ENCODE measurements around the gene SPDYA. TPM values are rescaled to one million over a fixed set of nuclear protein-coding genes. Genes with fewer than 3 reads are reported as not detected.

Gene SPDYA
- 3.7 TPM for total RNA-seq

DNA sequence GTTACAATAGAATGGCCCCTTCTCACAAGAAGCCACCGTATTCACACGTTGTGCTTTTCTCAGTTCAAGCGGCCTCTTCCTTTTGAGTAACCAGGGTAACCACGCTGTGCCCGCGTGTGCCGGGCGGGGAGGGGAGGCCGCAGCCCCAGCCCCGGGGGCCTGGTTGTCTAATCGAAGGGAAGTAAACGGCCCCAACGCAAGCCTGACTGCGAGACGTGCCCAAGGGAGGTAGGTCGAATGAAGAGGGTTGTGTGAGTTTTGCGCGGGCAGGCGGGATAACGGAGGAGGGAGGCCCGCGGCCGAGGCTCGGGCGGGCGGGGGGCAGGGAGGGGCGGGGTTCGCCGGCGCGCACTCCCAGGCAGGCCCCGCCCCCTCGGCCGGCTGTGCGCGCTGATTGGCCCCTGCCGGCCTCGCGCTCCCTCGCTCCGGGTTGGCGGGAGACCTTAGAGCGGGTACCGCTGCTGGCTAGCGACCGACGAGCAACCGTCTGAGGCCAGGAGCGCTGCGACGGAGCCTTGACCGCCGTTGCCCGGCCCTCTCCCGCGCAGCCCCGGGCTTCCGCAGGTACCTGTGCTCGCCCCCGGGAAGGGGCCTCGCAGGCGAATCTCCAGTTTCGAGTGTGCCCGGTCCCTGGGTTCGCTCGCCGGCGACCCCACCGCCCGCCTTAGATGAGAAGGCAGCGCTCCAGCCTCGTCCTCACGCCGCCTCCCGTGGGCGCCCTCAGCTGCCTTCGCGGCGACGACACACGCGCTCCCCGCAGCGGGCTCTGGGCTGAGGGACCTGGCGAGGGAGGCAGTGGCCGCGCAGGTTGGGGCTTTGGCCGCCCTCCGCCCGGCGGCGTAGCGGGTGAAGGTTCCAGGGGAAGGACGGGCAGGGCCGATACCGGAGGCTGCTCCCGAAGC lies at the start of gene SPDYA:
Gene SPDYA, plus strand, starts transcription at position 451 of the 902 bp plus-strand sequence. CDS start 5,181 bp downstream, outside the sequence.

GRCh38 chr2:28870146-28870891 lies 59.7 kb downstream of the SPDYA start, which contains the start of gene TRMT61B:
TSS of gene TRMT61B (minus strand) at chr2:28870309. CDS start at chr2:28870277, 32 bp downstream.

DNA sequence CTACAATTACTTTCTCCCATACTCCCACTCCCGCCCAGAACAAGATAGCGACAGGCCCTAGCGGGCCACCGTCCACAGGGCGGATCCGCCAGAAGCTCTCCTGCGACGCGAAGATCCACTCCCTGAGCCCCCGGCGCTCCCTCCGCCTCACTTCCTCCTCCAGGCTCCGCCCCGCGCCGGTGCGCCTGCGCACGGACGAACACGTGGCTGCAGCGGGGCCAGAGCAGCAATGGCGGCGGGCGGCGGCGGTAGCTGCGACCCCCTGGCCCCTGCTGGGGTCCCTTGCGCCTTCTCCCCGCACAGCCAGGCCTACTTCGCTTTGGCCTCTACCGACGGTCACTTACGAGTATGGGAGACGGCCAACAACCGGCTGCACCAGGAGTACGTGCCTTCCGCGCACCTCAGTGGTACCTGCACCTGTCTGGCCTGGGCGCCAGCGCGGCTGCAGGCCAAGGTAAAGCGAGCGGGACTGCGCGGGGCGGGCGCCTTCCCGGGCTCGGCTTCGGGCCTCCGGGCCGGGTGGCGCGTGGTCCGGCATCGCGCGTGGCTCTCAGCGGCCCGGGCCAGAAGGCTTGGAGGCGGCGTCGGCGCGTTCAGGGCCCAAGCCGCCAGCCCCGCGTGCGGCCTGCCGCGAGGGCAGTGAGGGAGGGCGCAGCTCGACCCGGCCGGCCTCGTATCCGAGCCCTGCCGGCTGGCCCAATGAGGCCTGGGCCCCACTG lies 84.0 kb downstream of the SPDYA start, which contains the start of gene WDR43:
Gene WDR43, plus strand, starts transcription at position 198 of the 719 bp plus-strand sequence. Its CDS starts 32 bp downstream, at position 230.

Other genes starting within 250 kb of the SPDYA start
- gene PPP1CB, start 59.0 kb upstream of the SPDYA start, total RNA-seq, result 297 TPM
- 21.9 TPM for gene TRMT61B, start 59.5 kb downstream of the SPDYA start, total RNA-seq
- 51.7 TPM for gene WDR43, start 83.8 kb downstream of the SPDYA start, total RNA-seq
- 0.55 TPM for gene TOGARAM2, start 170.5 kb downstream of the SPDYA start, total RNA-seq